Kidney epithelial cell (primary cell): ENCODE measurements around the gene SERTAD3. TPM values are rescaled to one million over a fixed set of nuclear protein-coding genes. Genes with fewer than 3 reads are reported as not detected.

ENCODE experiments used
- DNase-seq: peaks from one replicate; pipeline ENCODE4 v3.0.0-alpha.2; 2010; ENCODE audit warnings: low read depth
- H3K27me3 ChIP-seq: 2 replicates; pipeline ENCODE4 v1.6.0; 2011; ENCODE audit warnings: low read length; ENCODE audit not compliant: control insufficient read depth, insufficient read depth
- H3K36me3 ChIP-seq: 2 replicates; pipeline ENCODE4 v1.5.1; 2011; ENCODE audit warnings: low read length; ENCODE audit not compliant: control insufficient read depth, insufficient read depth
- H3K4me3 ChIP-seq: 2 replicates; pipeline ENCODE4 v1.5.1; 2011; ENCODE audit warnings: low read depth, mild to moderate bottlenecking, control low read depth, low read length
- CTCF ChIP-seq: IDR thresholded peaks from 2 replicates; pipeline ENCODE4 v1.5.1; 2011; ENCODE audit warnings: mild to moderate bottlenecking, moderate library complexity, low read length, control low read depth, inconsistent platforms; ENCODE audit not compliant: insufficient read depth, poor library complexity, severe bottlenecking
- total RNA-seq: library from RNA; depleted of rRNA; stranded (reverse); fragments of >200 nt; gene quantifications from 2 replicates; pipeline ENCODE4 v1.2.3, GENCODE V29; 2015

Gene SERTAD3
- total RNA-seq, 1 donor from 2014 or later = 11.4 TPM

- Histone ChIP-seq H3K4me3 (no peak overlapping the region), H3K27me3 (no peaks in the 10 kb centered on the region), H3K36me3 (no peaks in the 10 kb centered on the region)
- TF ChIP-seq CTCF = no peak
- no peak for DNase-seq
Observed at GRCh38 chr19:40453151-40453735, 9.1 kb upstream of the SERTAD3 start.

- H3K4me3 ChIP-seq = no peak overlapping the region
- DNase-seq = no peak
- no peak for TF ChIP-seq CTCF
- no peaks in the 10 kb centered on the region for H3K36me3 ChIP-seq
- no peaks in the 10 kb centered on the region for H3K27me3 ChIP-seq
Observed at GRCh38 chr19:40452016-40452415, 7.9 kb upstream of the SERTAD3 start.

GRCh38 chr19:40450664-40451063 lies 6.5 kb upstream of the SERTAD3 start:
- no peaks in the 10 kb centered on the region for H3K27me3 ChIP-seq
- H3K4me3 ChIP-seq = no peak overlapping the region
- no peak for TF ChIP-seq CTCF
- DNase-seq = no peak
- no peaks in the 10 kb centered on the region for H3K36me3 ChIP-seq

- no peak for TF ChIP-seq CTCF
- DNase-seq = no peak
- Histone ChIP-seq H3K27me3 (no peaks in the 10 kb centered on the region), H3K36me3 (no peaks in the 10 kb centered on the region), H3K4me3 (no peak overlapping the region)
Observed at GRCh38 chr19:40449506-40449905, 5.4 kb upstream of the SERTAD3 start.

GRCh38 chr19:40446263-40446784 lies 2.2 kb upstream of the SERTAD3 start:
- peaks cover 1% of the 10 kb centered on the region for H3K36me3 ChIP-seq
- H3K4me3 ChIP-seq = no peak overlapping the region
- no peak for DNase-seq
- no peak for TF ChIP-seq CTCF
- no peaks in the 10 kb centered on the region for H3K27me3 ChIP-seq

- TF ChIP-seq CTCF = no peak
- no peaks in the 10 kb centered on the region for H3K27me3 ChIP-seq
- DNase-seq = no peak
- H3K36me3 ChIP-seq = peaks cover 1% of the 10 kb centered on the region
- H3K4me3 ChIP-seq = no peak overlapping the region
Observed at GRCh38 chr19:40445780-40446262, 1.7 kb upstream of the SERTAD3 start.
